Kidney capillary endothelial cell (primary cell): ENCODE data around the gene POLE.

ENCODE experiments used
- DNase-seq: peaks from one replicate; pipeline ENCODE4 v3.0.0-alpha.2; 2018; ENCODE audit warnings: low spot score

POLE gene

GRCh38 chr12:132631666-132632065 lies 55.5 kb downstream of the POLE start:
- no peak for DNase-seq

GRCh38 chr12:132630672-132631071 lies 56.5 kb downstream of the POLE start:
- no peak for DNase-seq

GRCh38 chr12:132629330-132629729 lies 57.8 kb downstream of the POLE start:
- no peak for DNase-seq

- DNase-seq: no peak
Observed at GRCh38 chr12:132625731-132626430, 61.3 kb downstream of the POLE start.

- no peak for DNase-seq
Observed at GRCh38 chr12:132624910-132625630, 62.1 kb downstream of the POLE start.

- no peak for DNase-seq
Observed at GRCh38 chr12:132624186-132624855, 62.8 kb downstream of the POLE start.

- DNase-seq: no peak
Observed at GRCh38 chr12:132623072-132623869, 63.9 kb downstream of the POLE start.

GRCh38 chr12:132622437-132623071 lies 64.6 kb downstream of the POLE start:
- DNase-seq: no peak

- DNase-seq: no peak
Observed at GRCh38 chr12:132621657-132622435, 65.3 kb downstream of the POLE start.

- no peak for DNase-seq
Observed at GRCh38 chr12:132620899-132621656, 66.1 kb downstream of the POLE start.

- no peak for DNase-seq
Observed at GRCh38 chr12:132620113-132620898, 66.8 kb downstream of the POLE start.

GRCh38 chr12:132619386-132620112 lies 67.6 kb downstream of the POLE start:
- DNase-seq: no peak

GRCh38 chr12:132619071-132619385 lies 68.1 kb downstream of the POLE start:
- no peak for DNase-seq

- DNase-seq: no peak
Observed at GRCh38 chr12:132618683-132619043, 68.5 kb downstream of the POLE start, which contains the start of gene P2RX2. Gene P2RX2 (plus strand): TSS chr12:132618776. CDS start chr12:132618817, 41 bp downstream.

- no peak for DNase-seq
Observed at GRCh38 chr12:132617822-132618682, 69.1 kb downstream of the POLE start.

- no peak for DNase-seq
Observed at GRCh38 chr12:132617135-132617701, 69.9 kb downstream of the POLE start.

- DNase-seq: no peak
Observed at GRCh38 chr12:132615579-132616038, 71.5 kb downstream of the POLE start.
